Measurements from ENCODE around the gene SLC34A1. TPM values are rescaled to one million over a fixed set of nuclear protein-coding genes. Genes with fewer than 3 reads are reported as not detected.

The SLC34A1 gene
- total RNA-seq, 4 donors from 2014 or later: not detected

DNA sequence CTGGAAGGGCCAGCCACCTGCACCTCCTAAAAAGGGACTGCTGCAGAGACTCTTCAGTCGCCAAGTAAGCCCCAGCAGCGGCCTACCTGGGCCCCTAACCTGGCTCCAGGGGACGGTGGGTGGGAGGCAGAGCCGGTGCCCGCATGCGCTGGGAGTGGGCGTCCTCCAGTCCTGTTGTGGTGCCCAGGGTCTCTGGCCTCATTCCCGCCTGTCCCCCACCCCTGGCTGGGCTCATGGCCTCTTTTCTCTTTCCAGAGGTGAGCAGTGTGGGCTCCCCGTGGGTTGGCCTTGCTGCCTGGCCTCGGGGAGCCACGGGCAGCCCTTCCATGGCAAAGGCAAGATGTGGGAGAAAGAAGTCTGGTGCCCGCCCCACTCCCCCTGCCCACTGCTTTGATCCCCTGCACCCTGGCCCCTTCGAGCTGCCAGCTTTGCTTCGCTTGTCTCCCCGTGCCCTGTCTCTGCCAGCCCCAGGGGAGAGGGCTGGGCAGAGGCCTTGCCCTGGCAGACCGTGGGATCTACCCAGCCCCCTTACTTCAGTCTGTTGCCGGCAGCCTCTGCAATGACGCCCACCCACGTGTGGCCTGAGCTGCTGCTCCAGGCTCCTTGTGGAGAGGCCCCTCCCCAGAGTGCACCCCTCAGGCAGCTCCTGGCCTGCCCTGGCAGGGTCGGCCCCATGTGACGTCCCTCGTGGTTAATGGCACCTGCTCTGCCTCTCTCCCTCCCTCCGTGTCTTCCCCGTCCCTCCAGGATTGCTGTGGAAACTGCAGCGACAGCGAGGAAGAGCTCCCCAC lies 57.0 kb downstream of the SLC34A1 start:
- no peak for TF ChIP-seq CTCF (IDR thresholded peaks at IDR 0.05; ENCODE audit: low read depth)

GRCh38 chr5:177442066-177442826 lies 58.0 kb downstream of the SLC34A1 start:
- no peak for TF ChIP-seq CTCF (IDR thresholded peaks at IDR 0.05; ENCODE audit: low read depth)

DNA sequence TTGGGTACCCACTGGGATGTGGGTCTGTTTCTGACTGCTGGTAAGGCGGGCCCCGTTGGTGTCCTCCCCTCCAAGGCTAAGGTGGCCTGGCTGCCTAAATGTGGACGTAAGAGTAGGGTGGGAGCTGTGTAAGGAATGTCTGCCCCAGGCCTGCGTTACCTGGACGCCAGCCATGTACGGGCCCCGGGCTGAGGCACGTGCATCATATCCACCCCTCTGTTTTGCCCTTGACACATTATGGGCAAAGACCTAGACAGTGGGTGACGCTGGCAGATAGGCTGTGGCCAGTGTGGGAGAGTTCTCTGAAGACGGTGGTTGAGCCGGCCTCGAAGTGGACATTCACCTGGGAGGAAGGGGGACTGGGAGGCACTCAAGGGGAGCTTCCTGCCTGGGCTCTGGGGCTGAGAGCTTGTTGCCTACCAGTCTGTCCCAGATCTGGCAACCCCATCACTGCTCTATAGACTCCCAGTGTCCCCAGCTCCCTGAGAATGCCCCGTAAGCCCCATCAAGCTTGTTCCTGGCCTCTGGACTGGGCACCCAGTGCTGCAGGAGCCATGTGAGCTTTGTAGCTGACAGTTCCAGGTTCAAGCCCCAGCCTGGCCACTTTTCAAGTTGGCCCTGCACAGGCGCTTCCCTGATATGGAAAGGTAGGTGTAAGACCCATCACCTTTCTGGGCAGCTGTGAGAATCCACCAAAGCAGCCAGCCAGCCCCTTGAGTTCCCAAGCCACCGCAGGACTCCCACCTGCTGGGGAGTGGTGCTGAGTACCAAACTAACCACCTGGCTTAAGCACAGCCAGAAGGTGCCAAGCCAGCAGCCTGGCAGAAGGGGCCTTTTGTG lies 59.1 kb downstream of the SLC34A1 start:
- no peak for TF ChIP-seq CTCF (IDR thresholded peaks at IDR 0.05; ENCODE audit: low read depth)

DNA sequence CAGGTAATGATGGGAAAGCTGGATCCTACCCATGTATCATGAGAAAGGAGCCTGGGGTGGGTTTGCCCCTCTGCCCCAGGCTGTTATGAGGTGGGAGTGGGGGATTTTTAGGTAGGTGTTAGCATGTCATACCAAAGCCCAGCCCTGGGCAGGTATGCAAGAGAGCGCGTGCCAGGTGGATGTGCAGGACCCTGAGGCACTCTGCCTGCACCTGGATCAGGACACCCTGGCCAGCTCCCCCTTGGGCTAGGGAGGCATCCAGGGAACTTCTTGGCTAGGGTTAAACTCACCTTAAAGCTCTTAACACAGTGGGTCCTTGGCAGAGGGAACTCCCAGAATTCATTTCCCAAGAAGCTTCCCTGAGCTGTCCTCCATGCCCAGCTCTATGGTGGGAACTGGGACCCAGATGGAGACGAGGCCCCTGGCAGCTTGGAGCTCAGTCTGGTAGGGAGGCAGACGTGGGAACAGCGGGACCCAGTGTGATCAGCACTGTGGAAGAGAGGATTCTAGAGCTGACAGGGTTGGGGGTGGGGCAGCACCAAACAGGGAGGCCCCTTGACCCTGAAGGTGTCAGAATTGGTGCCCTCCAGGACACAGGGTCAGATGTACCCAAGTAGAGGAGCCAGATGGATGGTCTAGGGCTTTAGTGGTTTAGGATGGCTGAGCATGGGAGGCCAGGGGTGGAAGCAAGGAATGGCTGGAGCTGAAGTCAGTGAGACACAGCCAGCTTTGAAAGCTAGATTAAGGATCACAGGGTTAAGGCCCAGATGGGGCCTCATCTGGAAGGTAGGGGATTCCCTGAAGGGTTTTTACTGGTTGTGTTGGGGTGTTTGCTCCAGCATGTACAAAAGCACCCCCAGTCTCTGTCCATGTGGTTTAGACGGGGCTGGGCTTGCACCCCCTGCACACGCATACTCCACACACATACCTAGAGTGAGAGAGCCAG lies 60.1 kb downstream of the SLC34A1 start:
- TF ChIP-seq CTCF (IDR thresholded peaks at IDR 0.05; ENCODE audit: low read depth): no peak

- no peak for TF ChIP-seq CTCF (IDR thresholded peaks at IDR 0.05; ENCODE audit: low read depth)
These were observed 61.0 kb downstream of the SLC34A1 start for GRCh38 chr5:177445052-177445916.

- TF ChIP-seq CTCF (IDR thresholded peaks at IDR 0.05; ENCODE audit: low read depth): no peak
These were observed 61.6 kb downstream of the SLC34A1 start for GRCh38 chr5:177445917-177446199.
